Lower leg skin (tissue), 4 donors: ENCODE results near the gene PTPRU. TPM values are rescaled to one million over a fixed set of nuclear protein-coding genes. Genes with fewer than 3 reads are reported as not detected.

ENCODE experiments used
- DNase-seq, 2 donors: peaks; one replicate each; pipeline ENCODE4 v3.0.0-alpha.2; 2019; ENCODE audit warnings: low spot score in 2 of 2
- H3K4me3 ChIP-seq: fragments of 200-600 bp; sonication (generic); 2 replicates; pipeline ENCODE4 v1.5.1; 2017; ENCODE audit warnings: mild to moderate bottlenecking, low read depth; ENCODE audit not compliant: poor library complexity, severe bottlenecking
- CTCF ChIP-seq, 3 donors: fragments of 450-650 bp; IDR thresholded peaks; one replicate each; pipeline ENCODE4 v1.5.1; 2016; ENCODE audit warnings: antibody characterized with exemption in 3 of 3, mild to moderate bottlenecking in 3 of 3, moderate library complexity in 2 of 3
- POLR2A ChIP-seq, 2 donors: fragments of 450-650 bp; IDR thresholded peaks; one replicate each; pipeline ENCODE4 v1.6.1; 2016 to 2017; ENCODE audit warnings: antibody characterized with exemption in 2 of 2, mild to moderate bottlenecking in 1 of 2, moderate library complexity in 1 of 2
- WGBS, 2 donors: methylation state at CpG; one replicate each; pipeline ENCODE4 v1.1.5; 2018; 5-methylcytosine and 5-hydroxymethylcytosine counted together
- intact Hi-C: fragments of 100-400 bp; cut with DNase I; formaldehyde crosslinking; loops from one replicate; pipeline ENCODE4 v1.15.0; 2023; ENCODE audit warnings: low total_unique reads
- total RNA-seq, 4 donors: library from RNA; depleted of rRNA; stranded (reverse); fragments of >200 nt; gene quantifications; one replicate each; pipeline ENCODE4 v1.1.0, GENCODE V29; 2016

Gene PTPRU
- total RNA-seq, 4 donors from 2014 or later, result 15.9 to 56.3 (median 30.6) TPM

- no peak for DNase-seq
- intact Hi-C loops, result loop anchor here (2.0 kb wide), 1 partner anchor 79 kb away; no protein-coding TSS in a partner anchor
- 82 to 97% methylated on average over 9 of the region's 9 CpGs for WGBS, 2 donors
- no peak for TF ChIP-seq POLR2A (IDR thresholded peaks at IDR 0.05)
- TF ChIP-seq CTCF (IDR thresholded peaks at IDR 0.05), result no peak
- no peak overlapping the region for H3K4me3 ChIP-seq
Observed at GRCh38 chr1:29327223-29327935, 91.1 kb downstream of the PTPRU start.

- WGBS, 2 donors, result 88 to 91% methylated on average over 9 of the region's 9 CpGs
- TF ChIP-seq CTCF (IDR thresholded peaks at IDR 0.05), result no peak
- no peak for TF ChIP-seq POLR2A (IDR thresholded peaks at IDR 0.05)
- DNase-seq, result no peak
- no peak overlapping the region for H3K4me3 ChIP-seq
- intact Hi-C loops, result no loop called here
Observed at GRCh38 chr1:29329022-29329775, 92.9 kb downstream of the PTPRU start.

- no peak for DNase-seq
- intact Hi-C loops, result no loop called here
- 53 to 74% methylated on average over 2 of the region's 2 CpGs for WGBS, 2 donors
- TF ChIP-seq POLR2A (IDR thresholded peaks at IDR 0.05) (no peak), CTCF (IDR thresholded peaks at IDR 0.05) (no peak)
- no peak overlapping the region for H3K4me3 ChIP-seq
Observed at GRCh38 chr1:29330089-29330488, 93.8 kb downstream of the PTPRU start.

- intact Hi-C loops, result no loop called here
- no peak for DNase-seq
- 82 to 87% methylated on average over 7 of the region's 7 CpGs for WGBS, 2 donors
- TF ChIP-seq POLR2A (IDR thresholded peaks at IDR 0.05) (no peak), CTCF (IDR thresholded peaks at IDR 0.05) (no peak)
- H3K4me3 ChIP-seq, result no peak overlapping the region
Observed at GRCh38 chr1:29330856-29331255, 94.5 kb downstream of the PTPRU start.

GRCh38 chr1:29331309-29331708 is 95.0 kb downstream of the PTPRU start:
- intact Hi-C loops, result no loop called here
- no peak for DNase-seq
- H3K4me3 ChIP-seq, result no peak overlapping the region
- TF ChIP-seq POLR2A (IDR thresholded peaks at IDR 0.05), result no peak

- intact Hi-C loops, result no loop called here
Observed at GRCh38 chr1:29331729-29332128, 95.4 kb downstream of the PTPRU start.

More at GRCh38 chr1:29331729-29332128, 95.4 kb downstream of the PTPRU start:
- 69 to 71% methylated on average over 1 of the region's 1 CpG for WGBS, 2 donors
- no peak for DNase-seq
- TF ChIP-seq POLR2A (IDR thresholded peaks at IDR 0.05) (no peak), CTCF (IDR thresholded peaks at IDR 0.05) (no peak)
- no peak overlapping the region for H3K4me3 ChIP-seq
